Tibial artery (tissue), 4 donors: ENCODE measurements around the gene ABCA2.

ENCODE experiments used
- DNase-seq, 2 donors: peaks; one replicate each; pipeline ENCODE4 v3.0.0-alpha.2; 2019
- H3K27ac ChIP-seq, 2 donors: fragments of 200-600 bp; sonication (generic) in 1 of 2; 1 replicate in 1 of 2; 2 replicates in 1 of 2; pipeline ENCODE4 v1.5.1; 2018 to 2019; ENCODE audit warnings: mild to moderate bottlenecking in 1 of 2
- H3K27me3 ChIP-seq, 2 donors: fragments of 200-600 bp; sonication (generic) in 1 of 2; one replicate each; pipeline versions ENCODE4 v1.5.1 to v1.6.0; 2016 to 2019
- H3K36me3 ChIP-seq, 3 donors: fragments of 200-600 bp; sonication (generic) in 2 of 3; one replicate each; pipeline ENCODE4 v1.5.1; 2016 to 2019; ENCODE audit warnings: mild to moderate bottlenecking in 2 of 3
- H3K4me1 ChIP-seq, 4 donors: fragments of 200-600 bp; sonication (generic) in 2 of 4; 1 replicate in 3 of 4; 2 replicates in 1 of 4; pipeline ENCODE4 v1.5.1; 2016 to 2019
- H3K4me3 ChIP-seq, 2 donors: fragments of 200-600 bp; sonication (generic) in 1 of 2; 1 replicate in 1 of 2; 2 replicates in 1 of 2; pipeline ENCODE4 v1.5.1; 2018 to 2019; ENCODE audit warnings: mild to moderate bottlenecking in 2 of 2
- H3K9me3 ChIP-seq, 3 donors: fragments of 200-600 bp; sonication (generic) in 1 of 3; one replicate each; pipeline ENCODE4 v1.5.1; 2016 to 2019
- intact Hi-C: fragments of 100-400 bp; cut with DNase I; formaldehyde crosslinking; loops from one replicate; pipeline ENCODE4 v1.15.0; 2023; ENCODE audit warnings: low total_unique reads
- TF ChIP-seq, protein P1 (sequence below), 2 experiments: fragments of 200-600 bp in 1 of 2; fragments of 450-650 bp in 1 of 2; IDR thresholded peaks; one replicate each; pipeline ENCODE4 v1.5.1; 2017 to 2019; ENCODE audit warnings: antibody characterized with exemption in 2 of 2, mild to moderate bottlenecking in 1 of 2, moderate library complexity in 1 of 2

ABCA2 gene

GRCh38 chr9:136985027-136985602, 42.9 kb downstream of the ABCA2 start:
- peaks cover 0 to 8% (median 2%) of the 10 kb centered on the region in 4 donors for H3K4me1 ChIP-seq
- H3K27me3 ChIP-seq: peaks cover 0 to 63% of the 10 kb centered on the region in 2 donors
- H3K4me3 ChIP-seq: no peak overlapping the region
- no peak for DNase-seq
- no peak overlapping the region for H3K27ac ChIP-seq
- intact Hi-C loops: loop anchor here (5.0 kb wide), 1 partner anchor 33 kb away; the partner anchor contains the start of gene LCN12
- TF ChIP-seq, protein P1, sequence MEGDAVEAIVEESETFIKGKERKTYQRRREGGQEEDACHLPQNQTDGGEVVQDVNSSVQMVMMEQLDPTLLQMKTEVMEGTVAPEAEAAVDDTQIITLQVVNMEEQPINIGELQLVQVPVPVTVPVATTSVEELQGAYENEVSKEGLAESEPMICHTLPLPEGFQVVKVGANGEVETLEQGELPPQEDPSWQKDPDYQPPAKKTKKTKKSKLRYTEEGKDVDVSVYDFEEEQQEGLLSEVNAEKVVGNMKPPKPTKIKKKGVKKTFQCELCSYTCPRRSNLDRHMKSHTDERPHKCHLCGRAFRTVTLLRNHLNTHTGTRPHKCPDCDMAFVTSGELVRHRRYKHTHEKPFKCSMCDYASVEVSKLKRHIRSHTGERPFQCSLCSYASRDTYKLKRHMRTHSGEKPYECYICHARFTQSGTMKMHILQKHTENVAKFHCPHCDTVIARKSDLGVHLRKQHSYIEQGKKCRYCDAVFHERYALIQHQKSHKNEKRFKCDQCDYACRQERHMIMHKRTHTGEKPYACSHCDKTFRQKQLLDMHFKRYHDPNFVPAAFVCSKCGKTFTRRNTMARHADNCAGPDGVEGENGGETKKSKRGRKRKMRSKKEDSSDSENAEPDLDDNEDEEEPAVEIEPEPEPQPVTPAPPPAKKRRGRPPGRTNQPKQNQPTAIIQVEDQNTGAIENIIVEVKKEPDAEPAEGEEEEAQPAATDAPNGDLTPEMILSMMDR (IDR thresholded peaks at IDR 0.05): no peak
- no peaks in the 10 kb centered on the region for H3K36me3 ChIP-seq
- no peaks in the 10 kb centered on the region for H3K9me3 ChIP-seq

- H3K4me3 ChIP-seq: no peak overlapping the region
- no peak for DNase-seq
- H3K4me1 ChIP-seq: peaks cover 0 to 8% (median 2%) of the 10 kb centered on the region in 4 donors
Observed at GRCh38 chr9:136984464-136985026, 43.5 kb downstream of the ABCA2 start.

DNA sequence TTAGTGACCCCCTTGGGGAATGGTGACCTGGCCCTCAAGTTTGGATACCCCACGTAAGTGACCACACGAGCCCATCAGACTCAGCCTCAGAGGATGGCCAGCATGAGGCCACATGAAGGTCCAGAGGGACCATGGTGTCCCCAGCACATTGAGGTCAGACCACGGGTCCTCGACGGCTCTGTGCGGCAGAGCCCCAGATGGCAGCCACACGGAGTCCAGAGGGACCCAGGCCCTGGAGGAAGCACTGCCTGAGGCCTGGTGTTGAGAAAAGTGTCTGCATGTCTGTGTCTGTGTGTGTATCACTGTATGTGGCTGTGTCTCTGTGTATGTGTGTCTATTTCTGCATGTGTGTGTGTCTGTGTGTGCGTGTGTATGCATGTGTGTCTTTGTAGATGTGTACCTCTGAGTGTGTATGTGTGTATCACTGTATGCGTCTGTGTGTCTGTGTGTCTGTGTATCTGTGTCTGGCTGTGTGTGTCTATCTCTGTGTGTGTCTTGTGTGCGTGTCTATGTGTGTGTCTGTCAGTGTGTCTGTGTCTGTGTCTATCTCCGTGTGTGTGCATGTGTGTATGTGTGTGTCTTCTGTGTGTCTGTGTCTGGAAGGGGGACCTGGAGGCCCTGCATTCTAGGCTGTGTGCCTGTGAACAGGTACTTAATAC, 44.3 kb downstream of the ABCA2 start:
- H3K4me3 ChIP-seq: no peak overlapping the region
- intact Hi-C loops: no loop called here
- H3K27me3 ChIP-seq: peaks cover 0 to 74% of the 10 kb centered on the region in 2 donors
- H3K9me3 ChIP-seq: no peaks in the 10 kb centered on the region
- H3K4me1 ChIP-seq: peaks cover 0 to 9% (median 3%) of the 10 kb centered on the region in 4 donors
- no peaks in the 10 kb centered on the region for H3K36me3 ChIP-seq
- H3K27ac ChIP-seq: no peak overlapping the region
- TF ChIP-seq, protein P1 (IDR thresholded peaks at IDR 0.05): no peak
- DNase-seq: no peak

More at GRCh38 chr9:136984464-136985026, 43.5 kb downstream of the ABCA2 start:
- H3K27ac ChIP-seq: no peak overlapping the region
- H3K9me3 ChIP-seq: no peaks in the 10 kb centered on the region
- intact Hi-C loops: loop anchor here (5.0 kb wide), 1 partner anchor 32 kb away; the partner anchor contains the start of gene LCN12
- peaks cover 0 to 69% of the 10 kb centered on the region in 2 donors for H3K27me3 ChIP-seq
- TF ChIP-seq, protein P1 (IDR thresholded peaks at IDR 0.05): no peak
- no peaks in the 10 kb centered on the region for H3K36me3 ChIP-seq

- no peak for DNase-seq
- intact Hi-C loops: no loop called here
- TF ChIP-seq, protein P1 (IDR thresholded peaks at IDR 0.05): no peak
- no peak overlapping the region for H3K4me3 ChIP-seq
- H3K27me3 ChIP-seq: peaks cover 0 to 75% of the 10 kb centered on the region in 2 donors
- peaks cover 0 to 14% (median 7%) of the 10 kb centered on the region in 4 donors for H3K4me1 ChIP-seq
- H3K36me3 ChIP-seq: no peaks in the 10 kb centered on the region
- no peak overlapping the region for H3K27ac ChIP-seq
- no peaks in the 10 kb centered on the region for H3K9me3 ChIP-seq
Observed at GRCh38 chr9:136983167-136983566, 44.9 kb downstream of the ABCA2 start.

GRCh38 chr9:136982232-136983051, 45.6 kb downstream of the ABCA2 start, which contains the start of gene LCNL1:
LCNL1 (plus strand) TSS chr9:136982993; CDS start chr9:136983587, 594 bp downstream.
- Histone ChIP-seq H3K36me3 (no peaks in the 10 kb centered on the region), H3K9me3 (no peaks in the 10 kb centered on the region), H3K27me3 (peaks cover 0 to 81% of the 10 kb centered on the region in 2 donors), H3K4me1 (peaks cover 0 to 21% (median 14%) of the 10 kb centered on the region in 4 donors), H3K27ac (no peak within 1 kb of the TSS), H3K4me3 (no peak within 1 kb of the TSS)
- intact Hi-C loops: no loop called here
- no peak for DNase-seq
- TF ChIP-seq, protein P1 (IDR thresholded peaks at IDR 0.05): no peak
